Medulla oblongata (tissue), 1 donor: ENCODE measurements around the gene MED26.
"Not testable (repeated sequence)": the region's sequence is repeated elsewhere in the genome, so short reads cannot be mapped to it uniquely, and the experiment has no call there.

Experiments used
- DNase-seq: peaks from one replicate; pipeline ENCODE4 v3.0.0-alpha.2; 2015; ENCODE audit errors: extremely low spot score

MED26 gene

GRCh38 chr19:16651421-16652188 lies 23.6 kb upstream of the MED26 start:
- DNase-seq, result not testable (repeated sequence)

DNA sequence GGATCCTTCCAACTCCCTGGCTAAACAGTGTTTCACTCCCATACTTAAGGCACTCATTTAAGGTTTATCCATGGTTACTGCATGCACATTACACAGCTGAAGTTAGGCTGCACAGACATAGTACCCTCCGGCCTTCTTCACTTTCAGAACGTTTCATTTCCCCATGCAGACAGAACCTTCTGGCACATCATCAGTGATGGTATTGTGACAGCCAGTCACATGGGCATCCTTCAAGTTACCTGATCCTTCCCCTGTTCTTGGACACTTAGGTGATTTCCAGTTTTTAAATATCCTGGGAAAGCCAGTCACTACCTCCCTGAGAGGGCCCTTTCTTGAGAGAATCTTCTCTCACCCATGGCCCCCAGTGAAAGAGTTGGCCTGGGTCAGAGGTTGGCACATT lies 22.8 kb upstream of the MED26 start:
- no peak for DNase-seq

DNA sequence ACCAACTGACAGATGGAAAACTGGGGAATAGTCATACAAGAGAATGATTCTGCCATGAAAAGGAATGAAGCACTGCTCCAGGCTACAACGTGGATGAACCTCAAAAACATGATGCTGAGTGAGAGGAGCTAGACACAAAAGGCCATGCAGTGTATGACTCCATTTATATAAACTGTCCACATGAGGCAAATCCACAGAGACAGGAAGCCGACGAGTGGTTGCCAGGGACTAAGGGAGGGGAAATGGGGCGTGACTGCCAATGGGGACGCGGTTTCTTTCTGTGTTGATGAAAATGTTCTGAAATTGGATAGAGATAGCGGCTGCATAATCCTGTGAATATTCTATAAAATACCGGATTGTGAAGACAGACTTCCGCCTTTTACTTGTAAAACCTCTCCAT lies 21.7 kb upstream of the MED26 start:
- DNase-seq, result no peak

DNA sequence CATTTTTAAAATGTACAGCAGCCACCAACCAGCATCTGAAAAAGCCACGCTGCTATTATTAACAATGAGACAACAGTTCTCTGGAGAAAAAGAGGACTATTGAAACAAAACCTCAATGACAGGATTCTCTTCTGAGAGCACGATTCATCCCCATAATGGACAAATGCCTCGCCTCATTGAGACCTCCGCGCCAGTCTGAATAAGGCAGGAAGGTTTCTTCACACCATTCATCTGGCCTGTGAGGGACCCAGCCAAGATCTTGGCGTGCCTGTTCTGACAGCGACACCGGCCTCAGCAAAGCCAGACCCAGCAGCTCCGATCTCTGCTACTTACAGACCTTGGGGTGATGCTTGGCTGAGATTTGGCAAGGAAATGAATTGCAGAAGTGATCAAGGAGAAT lies 17.1 kb upstream of the MED26 start:
- DNase-seq, result peak; percentile 93

- no peak for DNase-seq
Measured at GRCh38 chr19:16641695-16642094, 13.7 kb upstream of the MED26 start.

GRCh38 chr19:16640951-16641350 lies 12.9 kb upstream of the MED26 start:
- no peak for DNase-seq

GRCh38 chr19:16638666-16639065 lies 10.7 kb upstream of the MED26 start:
- no peak for DNase-seq

DNA sequence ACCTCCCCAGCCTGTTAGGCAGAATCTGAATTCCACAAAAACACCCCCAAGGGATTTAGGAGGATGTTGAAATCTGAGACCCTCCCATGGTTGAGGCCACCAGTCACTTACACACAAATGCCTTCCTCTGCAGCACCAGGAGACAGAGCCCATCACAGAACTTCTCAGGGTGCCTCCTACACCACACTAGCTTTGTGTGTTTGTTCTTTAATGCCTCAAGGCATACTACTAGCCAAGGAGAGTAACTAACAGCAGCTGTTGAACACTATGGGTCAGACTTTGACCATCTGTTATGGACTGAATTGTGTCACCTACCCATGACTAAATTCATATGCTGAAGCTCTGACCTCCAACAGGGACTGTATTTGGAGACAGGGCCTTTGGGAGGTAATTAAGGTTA lies 9.5 kb upstream of the MED26 start:
- no peak for DNase-seq

- no peak for DNase-seq
Measured at GRCh38 chr19:16631465-16631864, 3.5 kb upstream of the MED26 start.

DNA sequence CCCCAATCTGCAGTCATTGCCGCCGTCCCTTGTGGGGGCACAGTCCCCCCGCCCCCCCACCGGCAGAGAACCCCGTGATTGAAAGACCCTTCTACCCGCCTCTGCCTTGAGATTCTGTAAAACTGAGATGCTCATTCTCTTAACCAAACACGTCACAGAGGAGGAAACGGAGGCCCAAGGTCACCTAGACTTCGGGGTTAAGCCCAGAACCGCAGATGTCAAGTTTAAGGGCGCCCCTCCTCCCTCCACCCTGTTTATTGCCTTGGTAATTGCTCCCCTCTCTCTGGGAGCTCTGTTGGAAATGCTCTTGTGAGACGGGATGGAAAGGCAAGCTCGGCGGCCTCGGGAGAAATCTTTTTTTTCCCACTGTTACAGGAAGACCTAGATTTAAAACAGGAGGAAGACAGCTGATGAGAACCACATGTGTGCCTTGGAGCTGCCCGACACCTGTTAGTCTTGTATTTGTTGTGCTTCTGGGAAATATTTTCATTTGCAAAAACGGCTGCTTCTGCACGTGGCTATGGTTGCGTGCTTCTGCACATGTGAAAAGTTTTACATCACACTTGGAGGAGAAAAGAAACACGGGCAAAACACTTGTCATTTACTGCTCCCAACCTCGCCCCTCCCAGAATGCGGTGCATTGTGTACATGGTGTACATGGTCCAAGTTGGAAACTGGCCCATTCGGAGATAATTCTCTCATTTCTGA lies 1.1 kb upstream of the MED26 start:
- no peak for DNase-seq

DNA sequence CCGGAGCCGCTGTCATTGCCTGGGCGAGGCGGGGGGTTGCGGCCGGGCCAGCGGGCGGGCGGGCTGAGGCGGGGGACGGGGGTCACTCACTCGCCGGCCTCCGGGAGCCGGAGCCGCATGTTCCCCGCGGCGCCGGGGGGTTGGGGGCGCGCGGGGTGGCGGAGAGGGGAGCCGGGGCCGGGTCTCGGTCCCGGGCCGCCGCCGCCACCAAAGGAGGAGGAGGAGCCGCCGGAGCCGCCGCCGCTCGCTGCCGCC lies 149 bp downstream of the MED26 start:
- no peak for DNase-seq

DNA sequence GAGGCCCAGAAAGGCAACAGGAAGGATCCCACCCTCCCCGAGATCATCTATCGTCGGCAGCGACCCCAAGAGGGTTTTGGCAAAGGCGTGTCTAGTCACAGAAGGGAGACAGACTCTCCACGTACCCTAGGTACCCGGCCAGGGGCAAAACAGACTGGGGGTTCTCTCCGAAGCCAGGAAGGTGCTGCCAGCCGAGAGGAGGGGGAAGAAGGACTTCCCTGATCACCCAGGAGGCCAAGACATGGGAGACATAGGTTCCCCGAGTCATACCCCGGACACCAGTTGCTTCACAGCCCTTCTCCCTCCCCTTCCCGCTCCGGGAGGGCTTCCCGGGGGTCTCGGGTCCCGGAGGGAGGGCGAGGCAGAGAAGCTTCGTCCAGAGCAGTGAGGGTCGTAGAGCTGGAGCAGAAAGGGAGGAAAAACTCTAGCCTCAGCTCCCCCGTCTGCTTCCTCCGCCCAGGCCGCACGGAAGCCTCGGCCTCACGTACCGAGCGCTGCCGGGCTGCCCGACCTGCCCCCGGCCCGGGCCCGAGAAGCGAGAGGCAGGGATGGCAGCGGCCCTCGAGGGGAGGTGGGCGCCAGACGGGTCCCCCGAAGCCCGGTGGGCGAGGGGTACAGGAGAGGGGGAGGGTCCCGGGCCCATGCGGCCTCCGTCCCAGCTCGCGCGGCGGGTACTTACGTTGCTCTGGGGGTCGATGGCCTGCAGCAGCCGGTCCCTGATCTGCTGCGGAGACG lies 644 bp downstream of the MED26 start:
- DNase-seq, result no peak

DNA sequence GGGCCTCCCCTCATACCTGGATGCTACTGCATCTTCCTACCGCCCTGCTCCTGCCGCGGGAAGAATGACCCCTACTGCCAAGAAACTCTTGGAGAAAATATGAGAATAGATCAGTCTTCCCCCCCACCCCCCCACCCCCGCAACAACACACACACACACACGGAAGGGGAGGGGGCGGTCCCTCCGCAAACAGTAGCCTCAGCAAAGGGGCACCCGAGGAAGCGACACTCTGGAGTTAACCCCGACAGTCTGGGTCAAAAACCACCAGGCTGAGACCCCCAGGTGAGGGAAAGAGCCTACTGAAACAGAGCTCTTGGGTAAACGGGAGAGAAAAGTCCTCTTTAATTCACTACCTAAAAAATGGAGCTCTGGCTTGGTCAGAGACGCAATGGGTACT lies 1.2 kb downstream of the MED26 start:
- no peak for DNase-seq

GRCh38 chr19:16625163-16625958 lies 2.6 kb downstream of the MED26 start:
- DNase-seq, result no peak

DNA sequence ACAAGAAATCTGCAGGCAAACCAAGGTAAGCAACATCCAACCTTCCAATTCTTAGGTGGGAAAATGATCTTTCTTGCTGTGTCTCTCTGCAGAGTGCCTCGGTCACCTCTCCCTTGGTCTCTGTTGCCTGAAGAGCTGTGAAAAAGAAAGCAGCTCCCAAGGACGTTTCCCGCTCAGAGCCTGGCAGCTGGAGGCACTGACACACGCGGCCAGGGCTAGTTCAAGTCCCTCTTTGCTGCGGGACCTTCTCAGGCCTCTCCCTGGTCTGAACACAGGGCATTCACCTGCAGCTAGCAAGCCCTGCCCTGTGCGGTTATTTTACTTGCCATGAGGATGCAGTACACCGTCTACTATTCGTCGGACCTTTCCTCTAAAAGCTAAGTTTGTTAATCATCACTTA lies 3.8 kb downstream of the MED26 start:
- no peak for DNase-seq

DNA sequence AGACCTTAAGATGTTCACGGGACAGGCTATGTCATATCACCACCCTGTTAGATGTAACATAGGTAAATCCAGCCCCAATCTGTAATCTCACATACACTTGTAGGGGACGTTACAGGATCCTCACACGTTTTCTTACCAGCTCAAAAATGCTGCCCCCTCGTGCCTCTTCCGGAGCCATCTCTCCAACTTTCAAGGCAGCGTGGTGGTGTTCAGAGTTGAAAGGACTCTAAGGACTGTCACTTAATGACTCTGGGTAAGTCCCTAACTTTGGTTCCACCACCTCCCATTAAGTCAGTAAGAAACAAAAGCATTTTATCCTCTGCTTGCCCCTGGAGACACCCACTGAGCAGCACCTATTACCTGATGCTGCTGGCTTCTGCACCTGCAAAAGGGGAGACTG lies 4.4 kb downstream of the MED26 start:
- no peak for DNase-seq

DNA sequence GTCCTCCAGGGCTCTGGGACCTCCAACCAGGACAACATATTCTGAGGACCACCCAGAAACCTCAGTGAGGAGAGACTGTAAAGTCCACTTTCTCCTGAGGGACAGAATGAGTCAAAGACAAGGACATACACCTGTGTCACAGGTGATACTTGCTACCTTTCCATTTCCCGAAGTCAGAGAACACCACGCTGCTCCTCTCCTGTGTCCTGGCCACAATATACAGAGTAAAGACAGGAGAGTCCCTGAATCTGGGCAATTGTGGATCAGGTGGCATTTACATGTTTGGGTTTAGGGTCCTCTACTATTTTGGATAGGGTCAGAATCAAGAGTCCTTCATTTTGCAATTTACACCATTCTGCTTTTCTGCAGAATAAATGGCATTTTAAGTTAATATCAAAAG lies 4.9 kb downstream of the MED26 start:
- DNase-seq, result no peak

GRCh38 chr19:16621165-16621800 lies 6.7 kb downstream of the MED26 start:
- DNase-seq, result no peak

GRCh38 chr19:16620584-16620983 lies 7.4 kb downstream of the MED26 start:
- no peak for DNase-seq

GRCh38 chr19:16620018-16620417 lies 8.0 kb downstream of the MED26 start:
- no peak for DNase-seq

DNA sequence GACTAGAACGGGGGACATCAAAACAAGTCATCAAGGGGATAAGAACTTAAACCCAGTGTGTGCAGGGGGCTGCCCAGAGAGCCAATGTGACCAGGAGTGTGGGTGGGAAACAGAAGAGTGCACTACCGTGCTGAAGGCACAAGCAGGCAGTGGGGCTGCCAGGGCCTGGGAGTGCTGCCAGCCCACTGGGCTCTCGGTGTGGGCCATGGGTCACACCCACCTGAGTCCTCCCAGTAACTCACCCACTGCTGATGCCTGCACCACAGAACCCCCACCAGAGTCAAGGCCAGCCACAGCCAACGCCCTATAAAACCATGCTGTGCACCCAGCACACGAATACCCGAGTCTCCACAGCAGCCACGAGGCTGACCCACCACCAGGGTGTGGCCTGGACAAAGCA lies 8.5 kb downstream of the MED26 start:
- DNase-seq, result no peak

GRCh38 chr19:16618248-16618647 lies 9.8 kb downstream of the MED26 start:
- DNase-seq, result no peak
